ENCODE measurements around the gene ZEB2.

The ZEB2 gene

GRCh38 chr2:144452989-144453336, 67.0 kb downstream of the ZEB2 start:
- no peak overlapping the region for H3K4me3 ChIP-seq (ENCODE audit: low read depth, low read length)
- no peak for DNase-seq (ENCODE audit: low read depth)
- no peak for TF ChIP-seq CTCF (IDR thresholded peaks at IDR 0.05; ENCODE audit: insufficient read depth, low read depth, low read length, missing control alignments)

GRCh38 chr2:144452169-144452988, 67.5 kb downstream of the ZEB2 start:
- H3K4me3 ChIP-seq (ENCODE audit: low read depth, low read length) = no peak overlapping the region
- TF ChIP-seq CTCF (IDR thresholded peaks at IDR 0.05; ENCODE audit: insufficient read depth, low read depth, low read length, missing control alignments) = no peak
- DNase-seq (ENCODE audit: low read depth) = no peak

GRCh38 chr2:144451443-144451842, 68.5 kb downstream of the ZEB2 start:
- no peak overlapping the region for H3K4me3 ChIP-seq (ENCODE audit: low read depth, low read length)
- DNase-seq (ENCODE audit: low read depth) = no peak
- TF ChIP-seq CTCF (IDR thresholded peaks at IDR 0.05; ENCODE audit: insufficient read depth, low read depth, low read length, missing control alignments) = no peak

- TF ChIP-seq CTCF (IDR thresholded peaks at IDR 0.05; ENCODE audit: insufficient read depth, low read depth, low read length, missing control alignments) = peak; percentile 21
- H3K4me3 ChIP-seq (ENCODE audit: low read depth, low read length) = peak overlapping the region; percentile 39
- peak; percentile 41 for DNase-seq (ENCODE audit: low read depth)
Measured at GRCh38 chr2:144449028-144449406, 70.9 kb downstream of the ZEB2 start.

GRCh38 chr2:144448389-144449027, 71.4 kb downstream of the ZEB2 start:
- no peak for DNase-seq (ENCODE audit: low read depth)
- H3K4me3 ChIP-seq (ENCODE audit: low read depth, low read length) = peak overlapping the region; percentile 39
- TF ChIP-seq CTCF (IDR thresholded peaks at IDR 0.05; ENCODE audit: insufficient read depth, low read depth, low read length, missing control alignments) = no peak

- no peak overlapping the region for H3K4me3 ChIP-seq (ENCODE audit: low read depth, low read length)
- no peak for DNase-seq (ENCODE audit: low read depth)
- TF ChIP-seq CTCF (IDR thresholded peaks at IDR 0.05; ENCODE audit: insufficient read depth, low read depth, low read length, missing control alignments) = no peak
Measured at GRCh38 chr2:144447535-144447934, 72.4 kb downstream of the ZEB2 start.

Measured in GM12865 (cell line).